Fibroblast of upper back skin (primary cell): ENCODE measurements around the gene ZC3H7B.

Experiments used
- DNase-seq: peaks from one replicate; pipeline ENCODE4 v3.0.0-alpha.2; 2013

The ZC3H7B gene

GRCh38 chr22:41356430-41357028 is 55.2 kb downstream of the ZC3H7B start:
- DNase-seq = no peak

GRCh38 chr22:41357191-41357590 is 55.9 kb downstream of the ZC3H7B start:
- DNase-seq = no peak

- no peak for DNase-seq
Observed at GRCh38 chr22:41358927-41359326, 57.6 kb downstream of the ZC3H7B start.

- no peak for DNase-seq
Observed at GRCh38 chr22:41359376-41359775, 58.1 kb downstream of the ZC3H7B start.

- DNase-seq = no peak
Observed at GRCh38 chr22:41360126-41360525, 58.8 kb downstream of the ZC3H7B start.

GRCh38 chr22:41361716-41362310 is 60.5 kb downstream of the ZC3H7B start:
- DNase-seq = peak; percentile 12

GRCh38 chr22:41362615-41363014 is 61.3 kb downstream of the ZC3H7B start:
- no peak for DNase-seq

GRCh38 chr22:41364233-41364632 is 62.9 kb downstream of the ZC3H7B start:
- DNase-seq = no peak

- no peak for DNase-seq
Observed at GRCh38 chr22:41364955-41365354, 63.6 kb downstream of the ZC3H7B start.

- no peak for DNase-seq
Observed at GRCh38 chr22:41365425-41365824, 64.1 kb downstream of the ZC3H7B start.

GRCh38 chr22:41366323-41367029 is 65.2 kb downstream of the ZC3H7B start:
- DNase-seq = no peak

GRCh38 chr22:41367039-41367679 is 65.8 kb downstream of the ZC3H7B start:
- DNase-seq = peak; percentile 91

- peak; percentile 39 for DNase-seq
Observed at GRCh38 chr22:41367680-41368542, 66.6 kb downstream of the ZC3H7B start.

GRCh38 chr22:41368543-41369423 is 67.5 kb downstream of the ZC3H7B start:
- no peak for DNase-seq

- DNase-seq = no peak
Observed at GRCh38 chr22:41369424-41369745, 68.1 kb downstream of the ZC3H7B start.

- DNase-seq = no peak
Observed at GRCh38 chr22:41369837-41370236, 68.5 kb downstream of the ZC3H7B start.

GRCh38 chr22:41377846-41378245 is 76.5 kb downstream of the ZC3H7B start:
- DNase-seq = no peak

- peak; percentile 76 for DNase-seq
Observed at GRCh38 chr22:41380993-41381328, 79.6 kb downstream of the ZC3H7B start.

- DNase-seq = peak; percentile 99
Observed at GRCh38 chr22:41381329-41382097, 80.2 kb downstream of the ZC3H7B start, which contains the start of gene TEF. Gene TEF, plus strand, starts transcription at chr22:41381942. Its CDS starts 103 bp downstream, at chr22:41382045.

- DNase-seq = peak; percentile 52
Observed at GRCh38 chr22:41382098-41382578, 80.8 kb downstream of the ZC3H7B start.

- DNase-seq = no peak
Observed at GRCh38 chr22:41382610-41383009, 81.3 kb downstream of the ZC3H7B start.
